Measurements from ENCODE around the gene PARD3B. TPM values are rescaled to one million over a fixed set of nuclear protein-coding genes. Genes with fewer than 3 reads are reported as not detected.

The PARD3B gene
- total RNA-seq, 6 experiments from 2014 or later, result 5.3 to 11.2 (median 8.3) TPM

- H3K27me3 ChIP-seq, result no peaks in the 10 kb centered on the region
- TF ChIP-seq CTCF (IDR thresholded peaks at IDR 0.05) (no peak), POLR2A (IDR thresholded peaks at IDR 0.05) (no peak)
- intact Hi-C loops (cut with DNase I), result no loop called here
- ATAC-seq (no peak), DNase-seq (no peak)
- H3K9me3 ChIP-seq, result no peaks in the 10 kb centered on the region
- no peaks in the 10 kb centered on the region for H3K4me1 ChIP-seq
- H3K4me3 ChIP-seq, result no peak overlapping the region
- 100% methylated on average over 3 of the region's 4 CpGs for WGBS (ENCODE audit: insufficient coverage, low coverage, low lambda C conversion rate, missing lambda C conversion rate)
- H3K36me3 ChIP-seq, result no peaks in the 10 kb centered on the region
- H3K27ac ChIP-seq, result no peak overlapping the region
Observed at GRCh38 chr2:205287316-205287715, 742.0 kb downstream of the PARD3B start.

DNA sequence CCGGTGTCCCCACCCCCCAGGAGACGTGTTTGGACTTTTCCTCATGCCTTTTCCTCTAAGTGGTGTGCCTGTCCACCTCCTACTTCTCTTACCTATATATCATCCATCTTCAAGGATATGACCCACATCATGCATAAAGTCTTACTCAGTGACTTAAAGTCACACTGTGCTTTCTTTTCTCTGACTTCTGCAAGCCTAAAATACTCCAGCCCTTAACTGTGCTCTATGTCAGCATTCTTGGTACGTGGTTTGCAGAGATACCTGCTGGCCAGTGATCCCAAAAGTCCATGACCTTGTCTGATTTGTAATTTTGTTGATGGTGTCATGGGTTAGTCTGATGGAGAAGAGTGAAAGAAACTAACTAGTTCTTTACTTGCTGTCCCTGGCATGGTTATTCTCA, 743.4 kb downstream of the PARD3B start:
- Histone ChIP-seq H3K27me3 (no peaks in the 10 kb centered on the region), H3K9me3 (no peaks in the 10 kb centered on the region), H3K36me3 (no peaks in the 10 kb centered on the region), H3K4me1 (no peaks in the 10 kb centered on the region), H3K4me3 (no peak overlapping the region), H3K27ac (no peak overlapping the region)
- TF ChIP-seq CTCF (IDR thresholded peaks at IDR 0.05) (no peak), POLR2A (IDR thresholded peaks at IDR 0.05) (no peak)
- ATAC-seq, result no peak
- intact Hi-C loops (cut with DNase I), result no loop called here
- no peak for DNase-seq
- WGBS (ENCODE audit: insufficient coverage, low coverage, low lambda C conversion rate, missing lambda C conversion rate), result 92% methylated on average over 3 of the region's 3 CpGs

GRCh38 chr2:205290299-205290698, 745.0 kb downstream of the PARD3B start:
- intact Hi-C loops (cut with DNase I), result no loop called here
- ATAC-seq, result no peak

GRCh38 chr2:205292665-205293295, 747.5 kb downstream of the PARD3B start:
- Histone ChIP-seq H3K36me3 (no peaks in the 10 kb centered on the region), H3K27ac (no peak overlapping the region), H3K9me3 (no peaks in the 10 kb centered on the region), H3K4me3 (no peak overlapping the region), H3K4me1 (no peaks in the 10 kb centered on the region), H3K27me3 (no peaks in the 10 kb centered on the region)
- TF ChIP-seq POLR2A (IDR thresholded peaks at IDR 0.05) (no peak), CTCF (IDR thresholded peaks at IDR 0.05) (no peak)
- intact Hi-C loops (cut with DNase I), result no loop called here
- DNase-seq (no peak), ATAC-seq (no peak)
- 85% methylated on average over 1 of the region's 1 CpG for WGBS (ENCODE audit: insufficient coverage, low coverage, low lambda C conversion rate, missing lambda C conversion rate)

More at GRCh38 chr2:205290299-205290698, 745.0 kb downstream of the PARD3B start:
- Histone ChIP-seq H3K36me3 (no peaks in the 10 kb centered on the region), H3K27me3 (no peaks in the 10 kb centered on the region), H3K27ac (no peak overlapping the region), H3K9me3 (no peaks in the 10 kb centered on the region), H3K4me1 (no peaks in the 10 kb centered on the region), H3K4me3 (no peak overlapping the region)
- no peak for DNase-seq
- TF ChIP-seq CTCF (IDR thresholded peaks at IDR 0.05) (no peak), POLR2A (IDR thresholded peaks at IDR 0.05) (no peak)
- 100% methylated on average over 1 of the region's 1 CpG for WGBS (ENCODE audit: insufficient coverage, low coverage, low lambda C conversion rate, missing lambda C conversion rate)

GRCh38 chr2:205293559-205293958, 748.3 kb downstream of the PARD3B start:
- no peak for TF ChIP-seq POLR2A (IDR thresholded peaks at IDR 0.05)
- no peak for TF ChIP-seq CTCF (IDR thresholded peaks at IDR 0.05)
- Histone ChIP-seq H3K27me3 (no peaks in the 10 kb centered on the region), H3K9me3 (no peaks in the 10 kb centered on the region), H3K27ac (no peak overlapping the region), H3K4me3 (no peak overlapping the region), H3K36me3 (no peaks in the 10 kb centered on the region), H3K4me1 (no peaks in the 10 kb centered on the region)
- no peak for DNase-seq
- ATAC-seq, result peak in 1 of 4 donors; percentile 27
- intact Hi-C loops (cut with DNase I), result no loop called here
